HFFc6 (cell line): ENCODE data around the gene ACTR3. TPM values are rescaled to one million over a fixed set of nuclear protein-coding genes. Genes with fewer than 3 reads are reported as not detected.
A peak's percentile ranks its signal among the peaks of the same experiment; 100 is the strongest.

ENCODE experiments used
- DNase-seq: peaks from one replicate; pipeline ENCODE4 v3.0.0-alpha.2; 2018
- H3K27ac Mint-ChIP-seq: 2 replicates; pipeline ENCODE4 v1.8.0; 2020; ENCODE audit warnings: mild to moderate bottlenecking, mixed read lengths
- H3K27me3 Mint-ChIP-seq: 2 replicates; pipeline ENCODE4 v1.8.0; 2021; ENCODE audit warnings: mild to moderate bottlenecking, moderate library complexity, mixed read lengths; ENCODE audit not compliant: insufficient read depth
- H3K36me3 Mint-ChIP-seq: 2 replicates; pipeline ENCODE4 v1.8.0; 2021; ENCODE audit warnings: low read depth, mixed read lengths
- H3K4me1 Mint-ChIP-seq: 2 replicates; pipeline ENCODE4 v1.8.0; 2020; ENCODE audit warnings: low read depth, mixed read lengths
- H3K4me3 Mint-ChIP-seq: 2 replicates; pipeline ENCODE4 v1.8.0; 2020; ENCODE audit warnings: mild to moderate bottlenecking, moderate library complexity, mixed read lengths
- H3K9me3 Mint-ChIP-seq: 2 replicates; pipeline ENCODE4 v1.8.0; 2020; ENCODE audit warnings: mild to moderate bottlenecking, mixed read lengths
- total RNA-seq, 6 experiments: library from RNA; stranded (reverse); fragmentation: NEBNext Ultra II Directional; extraction: Animal tissue kit (Norgen Biotek cat#: 25700); gene quantifications; 2 replicates in 1 of 6; 3 replicates in 5 of 6; pipeline ENCODE4 v1.2.3, GENCODE V29; 2021
- TF ChIP-seq, protein P1 (sequence below): fragments of 200-600 bp; sonication (generic); IDR thresholded peaks from 2 replicates; pipeline ENCODE4 v1.5.0; 2021; ENCODE audit warnings: antibody characterized with exemption, mild to moderate bottlenecking

Gene ACTR3
- total RNA-seq, 6 experiments from 2014 or later: 562 to 663 (median 628) TPM

DNA sequence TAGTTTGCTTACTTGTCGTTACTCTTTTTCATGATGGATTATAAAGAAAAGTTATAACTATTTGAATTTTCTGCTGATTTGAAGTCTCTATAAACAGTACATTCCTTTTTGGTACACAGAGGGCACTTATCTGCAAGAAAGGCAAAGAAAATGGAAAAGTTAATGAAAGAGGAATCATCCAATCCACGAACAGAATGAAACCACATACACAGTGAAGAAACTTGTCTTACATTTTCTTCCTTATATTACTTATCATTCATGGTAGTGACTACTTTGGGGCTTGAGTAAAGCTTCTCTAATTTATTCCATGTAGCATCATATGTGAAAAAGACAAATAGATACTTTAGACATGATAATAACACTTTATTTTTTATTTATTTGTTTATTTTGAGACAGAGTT, 14.8 kb upstream of the ACTR3 start:
- no peak for DNase-seq
- Mint-ChIP-seq H3K4me3 (no peak overlapping the region), H3K9me3 (no peaks in the 10 kb centered on the region), H3K27ac (no peak overlapping the region), H3K27me3 (no peaks in the 10 kb centered on the region; the same call in 1 of the 2 replicates), H3K36me3 (peaks cover 9% of the 10 kb centered on the region; the same call in 1 of the 2 replicates), H3K4me1 (peaks cover 66% of the 10 kb centered on the region)
- TF ChIP-seq, protein P1, sequence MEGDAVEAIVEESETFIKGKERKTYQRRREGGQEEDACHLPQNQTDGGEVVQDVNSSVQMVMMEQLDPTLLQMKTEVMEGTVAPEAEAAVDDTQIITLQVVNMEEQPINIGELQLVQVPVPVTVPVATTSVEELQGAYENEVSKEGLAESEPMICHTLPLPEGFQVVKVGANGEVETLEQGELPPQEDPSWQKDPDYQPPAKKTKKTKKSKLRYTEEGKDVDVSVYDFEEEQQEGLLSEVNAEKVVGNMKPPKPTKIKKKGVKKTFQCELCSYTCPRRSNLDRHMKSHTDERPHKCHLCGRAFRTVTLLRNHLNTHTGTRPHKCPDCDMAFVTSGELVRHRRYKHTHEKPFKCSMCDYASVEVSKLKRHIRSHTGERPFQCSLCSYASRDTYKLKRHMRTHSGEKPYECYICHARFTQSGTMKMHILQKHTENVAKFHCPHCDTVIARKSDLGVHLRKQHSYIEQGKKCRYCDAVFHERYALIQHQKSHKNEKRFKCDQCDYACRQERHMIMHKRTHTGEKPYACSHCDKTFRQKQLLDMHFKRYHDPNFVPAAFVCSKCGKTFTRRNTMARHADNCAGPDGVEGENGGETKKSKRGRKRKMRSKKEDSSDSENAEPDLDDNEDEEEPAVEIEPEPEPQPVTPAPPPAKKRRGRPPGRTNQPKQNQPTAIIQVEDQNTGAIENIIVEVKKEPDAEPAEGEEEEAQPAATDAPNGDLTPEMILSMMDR: no peak

DNA sequence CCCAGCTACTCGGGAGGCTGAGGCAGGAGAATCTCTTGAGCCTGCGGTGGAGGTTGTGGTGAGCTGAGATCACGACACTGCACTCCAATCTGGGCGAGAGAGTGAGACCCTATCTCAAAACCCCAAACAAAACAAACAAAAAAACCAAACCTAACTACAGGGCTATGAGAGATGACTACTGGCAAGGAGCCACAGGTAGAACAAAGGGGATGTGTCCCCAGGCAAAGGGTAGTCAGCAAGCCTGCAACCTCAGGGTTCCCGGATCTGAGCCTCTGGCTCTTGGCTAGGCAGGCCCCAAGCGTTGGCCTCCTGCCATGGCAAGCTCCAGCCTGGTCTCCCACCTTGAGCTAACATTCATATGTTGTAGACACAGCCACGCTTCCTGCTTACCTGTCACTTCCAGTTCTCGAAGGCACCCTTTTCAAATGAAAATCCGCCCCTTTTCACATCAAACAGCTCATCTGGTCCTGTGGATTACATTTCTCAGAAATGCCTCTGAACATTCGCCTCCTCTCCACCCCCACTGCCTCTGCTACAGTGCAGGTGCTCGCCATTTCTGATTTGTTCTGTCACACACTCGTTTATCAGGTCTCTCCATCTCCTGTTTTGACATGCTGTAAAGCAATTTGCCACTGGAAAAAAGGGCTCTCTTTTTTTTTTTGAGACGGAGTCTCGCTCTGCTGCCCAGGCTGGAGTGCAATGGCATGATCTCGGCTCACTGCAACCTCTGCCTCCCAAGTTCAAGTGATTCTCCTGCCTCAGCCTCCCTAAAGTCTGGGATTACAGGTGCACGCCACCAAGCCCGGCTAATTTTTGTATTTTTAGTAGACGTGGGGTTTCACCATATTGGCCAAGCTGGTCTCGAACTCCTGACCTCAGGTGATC, 13.1 kb upstream of the ACTR3 start:
- no peak overlapping the region for H3K4me3 Mint-ChIP-seq
- no peak for DNase-seq
- TF ChIP-seq, protein P1: no peak
- peaks cover 58% of the 10 kb centered on the region for H3K4me1 Mint-ChIP-seq
- H3K27me3 Mint-ChIP-seq: no peaks in the 10 kb centered on the region; the same call in 1 of the 2 replicates
- no peaks in the 10 kb centered on the region for H3K9me3 Mint-ChIP-seq
- no peak overlapping the region; the same call in 1 of the 2 replicates for H3K27ac Mint-ChIP-seq
- peaks cover 11% of the 10 kb centered on the region; the same call in 1 of the 2 replicates for H3K36me3 Mint-ChIP-seq

DNA sequence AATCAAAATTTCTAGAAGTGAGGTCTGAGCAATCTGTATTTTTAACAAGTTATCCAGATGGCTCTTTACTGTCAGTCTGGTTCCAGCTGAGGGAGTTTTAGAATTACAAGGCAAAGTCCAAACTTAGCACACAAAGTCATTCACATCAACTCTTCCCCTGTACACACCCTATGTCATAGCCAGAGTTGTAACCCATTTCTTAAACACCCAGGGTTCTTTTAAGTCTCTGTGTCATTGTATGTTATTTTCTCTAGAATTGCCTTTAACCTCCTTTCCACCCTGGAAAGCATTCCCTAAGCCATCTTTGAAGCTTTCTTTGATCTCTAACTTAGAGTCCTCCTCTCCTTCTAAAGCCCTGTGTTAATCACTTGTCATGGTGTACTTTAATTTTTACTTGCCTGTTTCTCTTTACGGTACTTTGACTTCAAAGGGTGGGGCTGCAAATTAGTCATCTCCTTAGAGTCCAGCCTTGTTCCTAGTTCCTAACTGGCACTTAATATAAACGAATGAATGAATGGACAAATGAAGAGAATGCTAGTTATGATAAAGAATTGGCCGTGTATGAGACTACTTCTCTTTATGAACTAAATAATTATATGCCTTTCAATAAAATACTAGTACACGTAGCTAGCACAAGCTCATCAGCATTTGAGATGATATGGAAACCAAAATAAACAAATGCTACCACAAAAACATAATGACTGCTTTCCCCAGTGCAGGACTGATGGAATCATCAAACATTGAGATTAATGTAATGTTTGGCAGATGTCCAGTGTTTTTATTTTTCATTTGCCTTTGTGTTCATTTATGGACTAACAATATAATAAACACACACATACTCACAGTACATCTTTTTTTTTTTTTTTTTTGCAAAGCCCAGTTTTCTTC, 11.9 kb upstream of the ACTR3 start:
- peaks cover 46% of the 10 kb centered on the region for H3K4me1 Mint-ChIP-seq
- H3K27ac Mint-ChIP-seq: peak overlapping the region; percentile 85
- TF ChIP-seq, protein P1: no peak
- H3K4me3 Mint-ChIP-seq: peak overlapping the region; percentile 63
- H3K36me3 Mint-ChIP-seq: peaks cover 18% of the 10 kb centered on the region; the same call in 1 of the 2 replicates
- peak; percentile 52 for DNase-seq
- no peaks in the 10 kb centered on the region for H3K9me3 Mint-ChIP-seq
- no peaks in the 10 kb centered on the region; the same call in 1 of the 2 replicates for H3K27me3 Mint-ChIP-seq

DNA sequence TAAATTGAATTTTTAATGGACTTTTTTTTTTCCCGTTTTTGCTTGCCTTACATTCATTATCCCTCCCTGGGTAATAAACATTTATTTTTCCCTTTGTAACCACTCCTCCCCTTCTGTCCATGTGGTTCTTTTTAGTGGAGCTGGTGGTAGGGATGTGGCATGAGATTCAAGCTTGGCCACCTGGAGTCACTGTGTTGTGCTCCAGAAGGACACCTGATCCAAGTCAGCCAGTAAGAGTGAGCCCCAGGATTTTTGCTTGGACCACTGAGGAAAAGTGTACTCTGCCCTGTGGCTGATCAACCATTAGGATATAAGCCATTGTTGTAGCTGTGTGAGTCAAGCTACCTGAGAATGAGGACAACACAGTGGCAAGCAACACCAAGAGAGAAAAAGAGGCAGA, 11.1 kb upstream of the ACTR3 start:
- no peak for DNase-seq
- H3K9me3 Mint-ChIP-seq: no peaks in the 10 kb centered on the region
- TF ChIP-seq, protein P1: no peak
- peaks cover 38% of the 10 kb centered on the region for H3K4me1 Mint-ChIP-seq
- peak overlapping the region; percentile 85 for H3K27ac Mint-ChIP-seq
- peak overlapping the region; percentile 63; the same call in 1 of the 2 replicates for H3K4me3 Mint-ChIP-seq
- peaks cover 18% of the 10 kb centered on the region; the same call in 1 of the 2 replicates for H3K36me3 Mint-ChIP-seq
- no peaks in the 10 kb centered on the region; the same call in 1 of the 2 replicates for H3K27me3 Mint-ChIP-seq

DNA sequence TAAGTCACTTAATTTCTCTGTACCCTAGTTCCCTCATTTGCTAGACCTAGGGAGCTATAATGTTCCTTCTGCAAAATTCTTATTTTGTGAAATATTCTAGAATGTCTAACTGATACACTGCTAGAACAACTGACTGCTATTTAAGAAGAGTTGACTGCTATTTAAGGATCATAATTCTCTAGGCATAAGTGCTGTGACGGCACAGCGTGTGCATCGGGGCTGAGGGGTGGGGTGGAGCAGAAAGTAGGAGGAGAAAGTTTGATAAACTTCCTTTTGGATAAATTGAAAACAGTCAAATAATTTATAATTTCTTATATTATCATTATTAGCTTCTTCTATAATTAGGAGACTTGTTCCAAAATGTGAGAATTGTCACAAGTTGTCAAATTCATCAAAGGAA, 10.4 kb upstream of the ACTR3 start:
- TF ChIP-seq, protein P1: no peak
- H3K4me1 Mint-ChIP-seq: peaks cover 31% of the 10 kb centered on the region
- no peak overlapping the region for H3K27ac Mint-ChIP-seq
- H3K27me3 Mint-ChIP-seq: no peaks in the 10 kb centered on the region; the same call in 1 of the 2 replicates
- H3K4me3 Mint-ChIP-seq: no peak overlapping the region
- H3K9me3 Mint-ChIP-seq: no peaks in the 10 kb centered on the region
- peaks cover 13% of the 10 kb centered on the region; the same call in 1 of the 2 replicates for H3K36me3 Mint-ChIP-seq
- no peak for DNase-seq
